Stimulated activated CD8-positive, alpha-beta memory T cell treated with anti-CD3 and anti-CD28 coated beads, Interleukin-12 subunit alpha, Interleukin-12 subunit beta, amount 100 ng/mL, for 24 hours (primary cell): ENCODE measurements around the gene CFAP300.

Source experiments
- DNase-seq: peaks from one replicate; pipeline ENCODE4 v3.0.0-alpha.2; 2020; ENCODE audit errors: extremely low read depth

CFAP300 gene

DNA sequence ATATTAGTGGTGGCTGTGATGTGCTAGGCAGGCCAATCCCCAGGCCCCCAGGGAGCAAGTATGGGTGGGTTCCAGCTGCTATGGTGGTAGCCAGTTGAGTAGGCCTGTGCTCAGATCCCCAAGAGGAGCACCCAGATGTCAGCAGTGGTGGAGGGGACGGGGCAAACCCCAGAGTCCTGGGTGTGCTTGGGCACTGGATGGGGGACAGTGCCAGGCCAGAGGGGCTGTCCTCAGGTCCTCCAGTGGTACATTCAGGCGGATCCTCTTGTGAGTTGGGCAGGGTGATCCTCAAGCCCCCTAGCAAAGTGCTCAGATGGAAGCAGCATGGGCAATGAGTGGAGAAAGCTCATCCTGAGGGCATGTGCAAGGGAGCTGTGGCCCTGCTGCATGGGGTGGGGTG is 26.0 kb downstream of the CFAP300 start:
- no peak for DNase-seq

DNA sequence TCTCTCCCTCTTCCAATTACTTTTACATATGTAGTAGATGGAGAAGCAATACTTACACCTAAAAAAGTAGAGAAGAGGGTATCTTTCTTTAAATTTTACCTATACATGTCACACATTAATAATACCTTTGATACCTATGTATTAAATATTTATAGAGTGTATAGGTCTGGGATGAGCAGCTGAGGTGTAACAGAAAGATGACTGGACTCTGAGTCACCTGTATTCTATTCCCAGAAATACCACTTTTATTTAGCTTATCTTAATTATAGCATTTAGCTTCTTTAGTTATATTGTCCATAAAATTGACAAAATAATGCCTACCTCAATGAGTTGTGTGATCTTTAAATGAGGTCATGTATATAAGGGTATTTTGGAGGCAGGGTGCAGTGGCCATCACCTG is 32.4 kb downstream of the CFAP300 start:
- no peak for DNase-seq

DNA sequence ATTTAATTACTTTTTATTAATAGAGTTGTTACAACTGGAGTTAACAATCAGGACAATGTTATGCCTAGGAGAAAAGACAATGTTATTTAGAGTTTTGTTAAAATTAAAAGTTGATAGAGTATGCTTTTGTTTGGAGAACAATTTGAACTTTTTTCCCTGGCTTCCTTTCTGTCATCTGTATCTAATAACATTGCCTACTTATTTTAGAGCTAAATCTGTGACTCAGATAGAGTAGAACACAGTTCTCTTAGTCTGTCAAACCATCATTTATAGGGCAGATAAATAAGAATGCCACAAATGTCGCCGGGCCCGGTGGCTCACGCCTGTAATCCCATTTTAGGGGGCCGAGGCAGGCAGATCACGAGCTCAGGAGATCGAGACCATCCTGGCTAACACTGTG is 34.1 kb downstream of the CFAP300 start:
- DNase-seq: no peak

DNA sequence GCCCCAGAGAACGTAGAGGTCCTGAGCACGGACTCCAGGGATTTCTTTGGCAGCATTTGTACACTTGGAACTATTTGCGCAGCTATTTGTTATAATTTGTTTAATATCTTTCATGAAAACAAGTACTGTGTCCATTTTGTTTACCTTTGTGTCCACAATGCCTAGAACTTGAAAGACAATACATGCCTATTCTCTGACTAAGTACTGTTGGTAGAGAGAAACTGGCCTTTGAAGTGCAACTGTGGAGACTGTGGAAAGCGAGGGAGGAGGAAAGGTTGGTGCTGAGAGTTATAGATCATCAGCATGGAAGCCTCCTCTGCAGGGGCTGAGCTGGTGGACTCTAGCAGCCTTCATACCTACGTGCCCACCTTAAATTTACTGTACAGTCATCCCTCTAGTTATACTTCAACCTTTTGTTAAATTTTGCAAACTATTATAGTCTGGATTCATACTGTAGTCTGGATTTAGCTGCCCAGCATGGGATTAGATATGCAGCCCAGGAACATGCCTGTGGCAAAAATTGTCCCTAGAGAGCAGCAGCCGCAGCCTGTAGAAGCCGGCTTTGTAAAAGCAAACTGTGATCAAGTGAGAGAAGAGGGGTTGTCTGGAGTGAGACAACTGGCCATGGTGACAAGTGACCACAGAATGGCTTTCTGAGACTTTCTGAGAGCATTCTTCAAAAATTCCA is 38.8 kb downstream of the CFAP300 start:
- no peak for DNase-seq

DNA sequence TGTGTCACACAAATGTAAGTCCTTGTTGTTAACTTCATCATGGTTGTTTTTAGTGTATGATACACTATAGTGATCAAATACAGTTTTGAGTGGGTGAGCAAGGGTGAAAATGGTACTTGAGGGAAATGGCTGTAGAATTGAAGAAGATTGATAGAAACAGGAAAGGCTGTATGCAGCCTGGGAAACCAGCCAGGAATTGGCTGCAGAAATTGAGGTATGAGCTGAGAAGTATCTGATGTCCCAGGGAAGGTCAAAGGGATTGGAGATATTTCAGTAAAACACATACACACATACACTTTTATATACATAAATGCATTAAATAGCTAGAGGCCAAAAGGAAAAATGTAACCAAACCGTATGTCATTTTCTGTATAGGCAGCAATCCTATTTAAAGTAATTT is 49.9 kb downstream of the CFAP300 start:
- DNase-seq: no peak

DNA sequence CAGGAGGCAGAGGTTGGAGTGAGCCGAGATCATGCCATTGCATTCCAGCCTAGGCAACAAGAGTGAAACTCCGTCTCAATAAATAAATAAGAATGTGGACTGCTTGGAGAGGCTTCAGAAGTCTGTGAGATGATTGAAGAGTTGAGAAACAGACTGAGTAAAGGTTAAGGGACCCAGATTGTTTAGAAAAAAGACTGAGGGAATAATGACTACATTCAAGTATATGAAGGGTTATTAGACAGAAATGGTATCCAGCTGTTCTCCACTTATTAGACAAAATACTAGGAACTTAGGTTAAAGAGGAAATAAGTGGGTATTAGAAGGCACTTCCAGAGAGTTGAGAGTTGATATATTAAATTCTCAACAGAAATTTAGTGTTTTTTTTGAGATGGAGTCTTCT is 52.5 kb downstream of the CFAP300 start:
- no peak for DNase-seq

DNA sequence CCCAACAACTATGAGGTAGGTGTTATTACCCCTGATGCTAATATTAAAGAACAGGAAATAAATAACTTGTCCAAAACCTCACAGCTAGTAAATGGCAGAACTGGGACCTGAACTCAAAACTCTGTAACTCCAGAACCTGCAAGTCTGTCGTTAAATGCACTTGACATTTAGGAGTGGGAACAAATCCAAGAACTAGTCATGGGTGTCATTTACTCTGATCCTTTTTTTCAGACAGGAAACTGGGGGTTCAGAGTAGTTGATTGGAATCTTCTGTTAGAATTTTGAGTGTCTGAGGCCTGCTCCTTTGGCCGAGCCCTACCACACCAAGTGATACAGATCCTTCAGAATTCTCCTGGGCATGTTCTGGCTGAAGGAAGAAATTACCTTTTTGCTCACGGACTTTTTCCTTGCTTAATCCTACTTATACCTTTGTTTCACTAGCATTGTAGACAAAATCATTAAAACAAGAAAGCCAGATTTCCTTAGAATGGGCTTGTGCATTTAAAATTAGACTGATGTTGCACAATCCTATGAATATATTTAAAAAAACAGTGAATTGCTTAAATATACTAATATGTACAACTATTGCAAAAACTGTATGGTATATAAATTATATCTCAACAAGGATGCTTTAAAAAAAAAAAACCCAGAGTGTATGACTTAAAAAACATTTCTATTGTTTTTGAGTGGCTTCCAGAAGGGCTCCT is 61.6 kb downstream of the CFAP300 start:
- no peak for DNase-seq

DNA sequence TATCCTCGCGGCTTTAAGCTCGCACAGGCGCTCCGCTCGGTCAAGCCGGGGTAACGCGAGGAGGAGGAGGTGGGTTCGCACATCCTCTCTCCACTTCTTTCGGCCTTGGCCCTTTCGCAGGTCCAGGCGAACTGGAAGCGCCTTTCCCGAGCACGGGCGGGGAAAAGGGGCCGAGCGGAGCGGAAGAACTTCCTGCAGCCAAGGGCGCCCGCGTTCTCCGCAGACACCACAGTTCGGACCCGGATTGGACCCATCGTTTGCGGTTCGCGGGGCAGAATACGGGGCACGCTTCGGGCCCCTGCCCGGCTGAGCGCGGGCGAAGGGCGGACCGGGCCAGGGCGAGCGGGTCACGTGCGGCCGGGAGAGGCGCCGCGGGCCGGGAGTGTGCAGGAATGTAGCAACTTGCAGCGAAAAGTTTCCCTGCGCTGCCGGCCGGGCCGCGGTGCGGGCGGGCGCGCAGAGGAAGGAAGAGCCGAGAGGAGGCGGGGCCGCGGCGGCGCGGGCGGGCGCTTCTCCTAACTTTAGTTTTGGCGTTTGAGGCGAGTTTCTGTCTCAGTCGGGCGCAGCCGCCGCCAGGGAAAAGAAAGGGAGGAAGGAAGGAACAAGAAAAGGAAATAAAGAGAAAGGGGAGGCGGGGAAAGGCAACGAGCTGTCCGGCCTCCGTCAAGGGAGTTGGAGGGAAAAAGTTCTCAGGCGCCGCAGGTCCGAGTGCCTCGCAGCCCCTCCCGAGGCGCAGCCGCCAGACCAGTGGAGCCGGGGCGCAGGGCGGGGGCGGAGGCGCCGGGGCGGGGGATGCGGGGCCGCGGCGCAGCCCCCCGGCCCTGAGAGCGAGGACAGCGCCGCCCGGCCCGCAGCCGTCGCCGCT is 62.9 kb downstream of the CFAP300 start, which contains the start of gene YAP1:
Gene YAP1, plus strand, starts transcription at position 552 of the 865 bp plus-strand sequence. CDS start 402 bp downstream, outside the sequence.
- DNase-seq: no peak

DNA sequence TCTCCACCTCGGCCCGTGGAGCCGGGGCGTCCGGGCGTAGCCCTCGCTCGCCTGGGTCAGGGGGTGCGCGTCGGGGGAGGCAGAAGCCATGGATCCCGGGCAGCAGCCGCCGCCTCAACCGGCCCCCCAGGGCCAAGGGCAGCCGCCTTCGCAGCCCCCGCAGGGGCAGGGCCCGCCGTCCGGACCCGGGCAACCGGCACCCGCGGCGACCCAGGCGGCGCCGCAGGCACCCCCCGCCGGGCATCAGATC is 63.4 kb downstream of the CFAP300 start:
- no peak for DNase-seq

DNA sequence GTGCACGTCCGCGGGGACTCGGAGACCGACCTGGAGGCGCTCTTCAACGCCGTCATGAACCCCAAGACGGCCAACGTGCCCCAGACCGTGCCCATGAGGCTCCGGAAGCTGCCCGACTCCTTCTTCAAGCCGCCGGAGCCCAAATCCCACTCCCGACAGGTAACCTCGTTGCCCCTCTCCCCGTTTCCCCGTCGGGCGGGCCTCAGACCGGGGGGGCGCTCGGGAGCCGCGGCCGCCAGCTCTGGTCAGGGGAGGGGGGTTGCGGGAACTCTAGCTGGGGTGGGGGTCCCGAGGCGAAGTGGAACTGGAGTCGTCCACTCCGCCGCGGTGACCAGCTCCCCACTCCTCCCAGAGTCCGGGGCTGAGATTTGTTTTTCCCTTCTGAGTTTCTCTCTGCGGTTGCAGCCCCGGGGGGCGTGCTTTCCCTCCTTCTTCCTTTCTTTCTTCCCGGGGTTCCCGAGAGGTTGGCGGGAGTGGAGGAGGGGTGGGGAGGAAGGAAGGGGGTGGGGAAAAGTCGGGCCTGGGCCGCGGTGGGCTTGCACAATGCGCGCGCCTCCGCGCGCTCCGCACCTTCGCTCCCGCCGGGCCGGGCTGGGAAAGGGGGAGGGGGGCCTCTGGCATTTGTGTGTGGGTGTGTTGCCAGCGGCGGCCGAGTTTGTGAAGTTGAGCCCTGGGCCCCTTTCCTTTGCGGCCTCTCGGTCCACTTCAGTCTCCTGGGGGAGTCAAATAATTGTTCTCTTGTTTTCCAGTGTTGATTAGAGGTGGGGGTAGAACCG is 64.0 kb downstream of the CFAP300 start:
- DNase-seq: no peak

DNA sequence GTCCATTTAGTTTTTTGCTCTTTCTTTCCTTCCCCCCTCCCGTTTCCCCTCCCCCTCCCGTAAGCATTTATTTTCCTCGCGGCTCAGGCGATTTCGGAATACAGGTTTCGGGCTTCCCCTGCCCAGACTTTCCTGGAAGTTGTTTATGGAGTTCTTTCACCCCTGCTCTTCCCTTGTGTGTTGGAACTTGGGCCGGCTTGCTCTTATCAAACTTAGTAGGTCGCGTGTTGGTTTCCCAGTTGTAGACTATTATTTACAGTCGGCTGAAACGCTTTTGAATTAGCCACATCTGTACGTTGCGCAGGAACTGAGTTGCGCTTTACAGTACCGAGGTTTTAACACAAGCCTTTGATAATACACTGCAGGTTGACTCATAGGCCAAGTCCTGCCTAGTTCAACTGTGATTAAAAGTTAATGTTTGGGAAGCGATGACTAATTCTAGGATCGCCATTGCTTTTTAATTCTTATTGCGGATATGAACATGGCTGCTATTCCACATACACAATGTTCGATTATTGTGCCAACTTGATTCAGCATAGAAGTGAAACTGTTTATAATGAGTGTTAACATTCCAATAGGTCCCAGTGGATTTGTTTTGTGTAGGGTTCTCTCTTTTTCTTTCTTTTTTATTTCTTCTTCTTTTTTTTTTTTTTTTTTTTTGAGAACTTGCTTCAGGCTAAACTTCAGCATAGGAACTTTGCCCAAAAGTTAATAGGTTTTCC is 64.7 kb downstream of the CFAP300 start:
- DNase-seq: no peak

DNA sequence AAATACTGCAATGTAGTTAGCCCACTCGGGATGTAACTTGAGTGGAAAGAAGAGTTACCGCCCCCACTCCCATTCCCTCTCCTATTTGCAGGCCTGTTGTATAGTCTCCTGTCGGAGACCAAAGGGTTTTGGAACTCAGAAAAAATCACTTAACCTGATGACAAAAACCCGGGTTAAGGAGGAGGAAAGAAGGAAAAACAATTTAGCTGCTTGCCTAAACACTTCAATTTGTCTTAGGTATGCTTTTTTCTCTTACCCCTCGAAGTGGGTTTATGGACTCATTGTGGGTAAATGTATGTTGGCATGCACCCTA is 65.2 kb downstream of the CFAP300 start:
- DNase-seq: no peak

DNA sequence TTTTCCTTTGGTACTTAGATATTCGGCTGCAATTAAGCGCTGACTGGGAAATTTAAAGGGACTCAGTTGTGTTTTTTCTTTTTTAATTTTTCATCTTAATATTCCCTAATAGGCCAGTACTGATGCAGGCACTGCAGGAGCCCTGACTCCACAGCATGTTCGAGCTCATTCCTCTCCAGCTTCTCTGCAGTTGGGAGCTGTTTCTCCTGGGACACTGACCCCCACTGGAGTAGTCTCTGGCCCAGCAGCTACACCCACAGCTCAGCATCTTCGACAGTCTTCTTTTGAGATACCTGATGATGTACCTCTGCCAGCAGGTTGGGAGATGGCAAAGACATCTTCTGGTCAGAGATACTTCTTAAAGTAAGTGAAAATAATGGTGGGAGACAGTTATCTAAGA is 66.8 kb downstream of the CFAP300 start:
- DNase-seq: no peak

DNA sequence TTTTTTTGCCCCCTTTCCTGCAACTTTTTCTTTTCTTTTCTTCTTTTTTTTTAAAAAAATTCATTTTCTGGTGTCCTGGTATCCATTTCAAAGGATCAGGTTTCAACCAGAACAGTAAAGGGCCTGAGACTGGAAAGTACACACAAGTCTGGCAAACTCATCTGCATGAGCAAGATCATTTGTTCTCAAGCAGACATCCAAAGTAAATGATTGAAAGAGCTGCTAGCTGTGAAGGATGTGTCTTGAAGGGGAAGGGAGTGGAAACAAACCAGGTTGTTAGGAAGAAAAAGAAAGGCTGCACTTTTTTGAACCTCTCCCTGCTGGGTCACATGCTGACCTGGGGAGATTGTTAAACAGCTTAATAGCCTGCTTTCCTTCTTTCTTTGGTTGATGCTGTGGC is 68.3 kb downstream of the CFAP300 start:
- DNase-seq: no peak

DNA sequence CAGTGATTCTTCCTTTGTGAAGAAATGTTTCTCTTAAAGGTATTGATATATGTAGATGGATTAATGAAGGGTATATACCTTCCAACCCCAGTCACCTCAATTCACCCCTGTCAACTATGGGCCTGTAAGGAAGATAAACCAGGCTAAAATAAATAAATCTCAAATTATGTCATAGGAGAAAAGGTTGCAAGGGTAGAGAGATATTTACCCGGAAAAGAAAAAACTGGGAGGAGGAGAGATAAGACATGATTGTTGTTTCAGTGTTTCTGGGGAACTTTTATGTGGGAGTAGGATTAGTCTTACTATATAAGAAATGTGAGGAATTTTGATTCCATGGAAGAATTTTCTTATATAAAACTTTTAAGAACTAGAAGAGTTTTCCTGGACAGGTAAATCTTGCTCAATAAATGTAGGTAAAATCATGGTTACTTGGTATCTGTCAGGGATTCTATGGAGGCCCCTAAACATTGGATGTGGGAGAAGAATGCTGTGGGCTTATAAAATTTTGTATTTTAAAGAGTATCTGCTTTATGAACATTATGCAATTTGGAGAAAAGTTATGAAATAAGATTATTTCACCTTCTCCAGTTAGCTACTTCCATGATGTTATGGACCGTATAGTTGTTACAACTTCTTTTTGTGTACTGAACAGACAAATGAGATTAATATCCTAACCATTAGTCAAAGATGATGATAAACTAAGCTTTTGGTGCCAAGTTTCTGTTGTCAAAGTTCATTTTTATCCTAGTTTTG is 69.4 kb downstream of the CFAP300 start:
- DNase-seq: no peak

DNA sequence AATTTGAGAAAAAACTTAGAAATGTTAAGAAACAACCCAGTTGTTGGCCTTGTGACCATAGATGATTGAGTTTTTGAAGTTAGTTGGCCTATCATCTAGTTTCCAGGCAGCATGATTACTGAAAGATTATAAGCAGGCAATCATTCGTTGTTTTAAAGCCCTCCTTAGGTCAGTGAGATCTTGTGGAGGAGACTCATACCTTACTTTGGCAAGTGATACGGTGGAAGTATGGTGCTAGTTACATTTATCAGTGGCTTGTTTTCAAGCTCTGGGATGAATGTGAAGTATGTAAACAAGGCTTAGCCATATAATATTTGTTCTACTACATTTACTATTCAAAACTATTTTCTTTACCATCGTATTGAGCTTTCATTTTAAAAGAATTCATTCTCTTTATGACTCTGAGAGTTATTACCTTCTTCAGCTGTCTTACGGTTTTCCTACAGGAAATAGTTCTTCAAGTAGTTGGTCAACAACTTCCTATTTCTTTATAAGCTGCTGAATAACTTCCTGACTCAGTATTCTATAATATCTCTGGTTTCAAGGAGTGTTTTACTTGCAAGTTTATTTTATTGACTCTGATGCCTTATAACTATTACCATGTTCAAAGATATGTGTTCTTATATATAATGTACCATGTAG is 70.4 kb downstream of the CFAP300 start:
- no peak for DNase-seq

DNA sequence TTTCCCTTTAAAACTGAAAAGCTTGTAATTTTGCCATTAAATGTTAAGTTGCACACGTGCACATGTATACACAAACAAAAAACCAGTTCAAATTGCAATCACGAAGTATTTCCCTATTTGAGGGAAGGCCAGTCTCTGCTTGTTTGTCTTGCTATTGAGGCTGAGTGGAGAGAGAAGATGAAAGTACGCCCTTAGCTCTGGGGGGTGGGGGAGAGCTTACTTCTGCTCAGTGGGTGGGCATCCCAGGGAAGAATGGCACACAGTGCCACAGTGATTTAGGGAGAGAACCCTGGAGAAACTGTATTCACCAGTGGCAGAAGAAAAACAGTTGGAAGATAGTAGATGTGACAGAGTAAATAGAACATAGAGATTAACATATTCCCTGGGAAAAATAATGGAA is 71.7 kb downstream of the CFAP300 start:
- no peak for DNase-seq

DNA sequence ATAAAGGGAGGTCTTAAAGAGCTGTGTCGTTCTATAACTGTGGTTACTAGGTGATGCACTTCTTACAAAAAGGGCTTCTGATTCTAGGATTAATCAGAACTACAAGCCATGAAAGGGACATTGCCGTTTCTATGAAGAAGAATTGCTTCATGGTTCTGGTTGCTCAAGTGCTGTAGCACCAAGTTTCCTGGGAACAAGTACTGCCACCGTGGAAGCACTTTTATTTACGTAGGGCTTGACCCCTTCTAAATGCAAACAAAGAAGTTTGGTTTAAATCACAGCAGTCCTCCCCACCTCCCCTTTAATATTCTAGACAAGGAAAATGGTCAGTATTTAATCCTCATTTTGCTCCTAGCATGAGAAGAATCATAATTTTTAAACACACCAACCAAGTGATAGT is 72.8 kb downstream of the CFAP300 start:
- DNase-seq: no peak

DNA sequence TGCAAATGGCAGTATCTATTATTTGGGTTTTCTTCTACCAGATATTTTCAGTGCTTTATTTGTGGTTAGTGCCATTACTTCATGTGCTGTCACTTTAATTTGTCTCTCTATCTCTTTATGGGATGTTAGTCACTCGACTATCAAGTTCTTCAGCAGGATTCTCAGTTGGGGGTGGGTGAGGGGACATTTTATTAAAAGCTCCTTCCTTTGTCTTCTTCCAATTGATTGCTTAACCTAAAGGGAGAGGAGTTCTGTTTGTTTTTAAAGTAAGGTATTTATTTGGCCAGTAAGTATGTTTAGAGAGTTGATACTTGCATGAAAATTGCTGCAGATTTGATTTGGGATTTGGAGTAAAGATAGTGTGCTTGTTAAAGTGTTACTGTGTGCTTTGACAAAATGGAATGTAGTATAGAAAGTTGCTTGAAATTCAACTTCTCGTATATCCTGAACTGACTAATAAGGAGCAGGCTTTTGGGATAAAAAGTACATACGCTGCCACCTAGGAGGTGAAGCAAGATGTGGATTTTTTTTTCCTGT is 73.3 kb downstream of the CFAP300 start:
- no peak for DNase-seq

DNA sequence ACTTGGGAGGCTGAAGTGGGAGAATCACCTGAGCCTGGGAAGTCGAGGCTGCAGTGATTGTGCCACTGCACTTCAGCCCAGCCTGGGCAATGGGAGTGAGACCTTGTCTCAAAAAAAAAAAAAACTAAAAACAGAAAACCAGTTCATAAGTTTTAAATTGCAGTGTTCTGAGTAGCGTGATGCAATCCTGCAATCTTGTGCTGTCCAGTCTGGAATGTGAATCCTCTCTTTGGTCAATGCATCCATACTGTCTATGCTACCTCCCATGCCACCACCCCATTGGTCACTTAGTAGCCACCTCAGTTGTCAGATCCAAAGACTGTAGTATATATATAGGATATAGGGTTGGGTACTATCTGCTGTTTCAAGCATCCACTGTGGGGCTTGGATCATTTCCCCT is 74.1 kb downstream of the CFAP300 start:
- DNase-seq: no peak
